Smooth muscle cell of the brain vasculature (primary cell): ENCODE data around the gene TMEM19.
"Not testable (repeated sequence)": the region's sequence is repeated elsewhere in the genome, so short reads cannot be mapped to it uniquely, and the experiment has no call there.

ENCODE experiments used
- DNase-seq: peaks from one replicate; pipeline ENCODE4 v3.0.0-alpha.2; 2012; ENCODE audit warnings: low read depth, low spot score

The TMEM19 gene

DNA sequence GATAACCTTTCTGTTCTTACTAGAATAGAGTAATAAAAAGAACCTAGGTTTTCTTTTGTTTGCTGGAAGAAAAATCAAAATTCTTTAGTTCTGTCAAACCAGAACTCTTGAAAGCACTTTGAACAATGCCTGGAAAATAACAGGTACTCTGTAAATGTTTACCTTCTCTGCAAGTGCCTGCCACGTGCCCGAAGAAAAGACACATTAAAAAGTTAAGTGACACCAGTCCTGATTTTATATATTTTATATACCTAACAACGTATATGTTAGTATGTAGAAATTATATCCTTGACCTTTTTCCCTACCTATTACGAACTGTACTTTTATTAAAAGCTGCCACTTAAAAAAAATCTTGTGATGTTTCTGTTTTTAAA is 20.8 kb upstream of the TMEM19 start:
- DNase-seq, result no peak

DNA sequence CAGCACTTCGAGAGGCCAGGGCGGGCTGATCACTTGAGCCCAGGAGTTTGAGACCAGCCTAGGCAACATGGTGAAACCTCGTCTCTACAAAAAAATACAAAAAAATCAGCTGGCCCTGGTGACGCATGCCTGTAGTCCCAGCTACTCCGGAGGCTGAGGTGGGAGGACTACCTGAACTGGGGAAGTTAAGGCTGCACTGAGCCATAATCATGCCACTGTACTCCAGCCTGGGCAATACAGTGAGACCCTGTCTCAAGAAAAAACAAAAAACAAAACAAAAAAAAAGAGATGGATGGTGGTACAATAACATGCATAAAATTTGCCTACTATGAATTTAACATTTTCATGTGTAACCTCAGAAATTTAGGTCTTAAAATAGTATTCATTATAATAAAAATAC is 19.6 kb upstream of the TMEM19 start:
- DNase-seq, result no peak

- DNase-seq, result no peak
Measured at GRCh38 chr12:71671311-71671710, 14.6 kb upstream of the TMEM19 start.

- DNase-seq, result no peak
Measured at GRCh38 chr12:71671816-71672215, 14.1 kb upstream of the TMEM19 start.

DNA sequence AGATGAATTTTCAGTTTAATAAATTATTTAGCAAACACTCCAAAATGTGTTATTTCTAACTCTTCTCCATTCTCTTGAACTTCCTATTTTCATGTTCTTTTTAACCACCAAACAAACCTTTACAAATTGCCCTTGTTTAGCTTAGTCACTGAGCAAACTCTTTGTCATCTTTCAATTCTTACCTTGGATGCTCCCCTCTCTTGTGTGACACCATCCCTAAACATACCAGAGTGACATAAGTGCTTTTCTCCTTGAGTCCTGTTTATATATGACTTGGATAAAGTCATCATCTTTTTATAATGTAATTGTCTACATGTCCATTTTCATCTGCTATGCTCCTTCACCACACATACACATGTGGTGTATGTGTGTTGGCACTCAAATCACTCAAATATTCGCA is 3.4 kb upstream of the TMEM19 start:
- no peak for DNase-seq

DNA sequence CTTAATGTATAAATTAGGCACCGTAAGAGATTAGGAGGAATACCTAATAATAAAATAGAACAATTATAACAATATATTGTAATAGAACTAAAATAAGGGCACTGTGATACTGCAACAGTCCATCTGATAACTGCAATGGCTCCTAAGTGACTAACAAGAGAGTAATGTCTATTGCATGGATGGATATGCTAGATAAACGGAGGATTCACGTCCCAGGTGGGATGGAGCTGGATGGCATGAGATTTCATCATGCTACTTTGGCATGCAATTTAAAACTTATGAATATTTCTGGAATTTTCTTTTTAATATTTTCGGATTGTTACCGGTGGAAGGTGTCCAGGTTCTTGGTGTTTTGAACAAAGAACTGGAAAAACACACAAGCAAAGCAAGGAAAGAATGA is 2.2 kb upstream of the TMEM19 start:
- no peak for DNase-seq

DNA sequence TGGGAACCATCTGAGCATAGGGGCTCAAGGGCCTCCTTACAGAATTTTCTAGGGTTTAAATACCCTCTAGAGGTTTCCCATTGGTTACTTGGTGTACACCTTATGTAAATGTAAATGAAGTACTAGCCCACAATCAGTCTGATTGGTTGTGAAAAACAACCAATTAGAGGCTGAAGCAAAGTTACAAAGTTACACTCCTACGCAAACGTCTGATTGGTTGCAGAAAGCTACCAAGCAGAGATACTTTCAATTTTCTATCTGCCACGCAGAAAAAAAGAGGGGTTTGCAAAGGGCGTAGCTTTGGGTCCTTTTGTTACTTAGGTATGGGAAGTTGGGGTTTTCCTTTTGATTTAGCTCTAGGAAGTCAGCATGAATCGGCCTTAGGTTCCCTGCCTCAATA is 1.8 kb upstream of the TMEM19 start:
- no peak for DNase-seq

GRCh38 chr12:71685312-71685906 is 473 bp upstream of the TMEM19 start:
- DNase-seq, result no peak

GRCh38 chr12:71686658-71687025 is 760 bp downstream of the TMEM19 start:
- DNase-seq, result no peak

- not testable (repeated sequence) for DNase-seq
Measured at GRCh38 chr12:71687172-71687571, 1.3 kb downstream of the TMEM19 start.

DNA sequence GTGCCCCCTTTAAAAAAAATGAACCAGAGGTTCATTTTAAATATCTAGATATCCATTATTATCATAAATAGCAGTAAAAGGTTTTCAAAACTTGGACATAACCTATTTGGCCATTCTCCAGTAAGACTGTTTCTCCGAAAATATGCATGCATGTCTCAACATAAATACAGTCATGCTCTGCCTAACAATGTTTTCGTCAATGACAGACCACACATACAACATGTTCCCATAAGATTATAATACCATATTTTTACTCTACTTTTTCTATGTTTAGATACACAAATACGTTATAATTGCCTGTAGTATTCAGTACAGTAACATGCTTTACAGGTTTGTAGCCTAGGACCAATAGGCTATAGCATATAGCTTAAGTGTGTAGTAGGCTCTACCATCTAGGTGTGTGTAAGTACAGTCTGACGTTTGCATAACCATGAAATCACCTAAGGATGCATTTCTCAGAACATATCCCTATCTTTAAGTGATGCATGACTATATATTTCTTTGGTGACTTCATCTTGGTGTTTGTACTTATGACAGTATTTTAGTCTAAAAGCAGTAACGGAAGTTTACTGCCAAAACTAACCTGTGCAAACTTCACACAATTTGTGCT is 3.2 kb downstream of the TMEM19 start:
- DNase-seq, result no peak

DNA sequence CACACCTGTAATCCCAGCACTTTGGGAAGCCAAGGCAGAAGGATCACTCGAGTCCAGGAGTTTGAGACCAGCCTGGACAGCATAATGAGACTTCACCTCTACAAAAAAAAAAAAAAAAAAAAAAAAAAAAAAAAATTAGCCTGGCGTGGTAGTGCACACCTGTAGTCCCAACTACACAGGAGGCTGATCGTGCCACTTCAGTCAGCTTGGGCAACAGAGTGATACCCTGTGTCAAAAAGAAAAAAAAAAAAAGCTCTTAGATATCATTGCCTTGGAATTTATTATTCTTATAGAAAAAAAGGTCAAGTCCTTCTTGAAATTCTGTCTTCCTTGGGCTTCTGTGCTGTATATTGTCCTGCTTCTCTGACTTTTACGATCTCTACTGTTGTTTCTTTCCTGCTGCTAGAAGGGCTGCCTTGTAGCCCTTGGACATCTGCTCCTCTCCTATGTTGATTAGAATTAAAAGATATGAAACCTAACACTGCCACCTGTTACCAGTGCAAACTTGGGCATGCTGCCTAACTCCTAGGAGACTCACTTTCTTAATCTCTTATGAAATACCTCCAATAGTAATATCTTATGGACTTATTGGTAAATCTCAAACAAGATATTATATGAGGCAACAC is 5.7 kb downstream of the TMEM19 start:
- no peak for DNase-seq

- DNase-seq, result no peak
Measured at GRCh38 chr12:71693126-71693525, 7.2 kb downstream of the TMEM19 start.

- not testable (repeated sequence) for DNase-seq
Measured at GRCh38 chr12:71693651-71694050, 7.8 kb downstream of the TMEM19 start.

- no peak for DNase-seq
Measured at GRCh38 chr12:71694099-71694820, 8.4 kb downstream of the TMEM19 start.

DNA sequence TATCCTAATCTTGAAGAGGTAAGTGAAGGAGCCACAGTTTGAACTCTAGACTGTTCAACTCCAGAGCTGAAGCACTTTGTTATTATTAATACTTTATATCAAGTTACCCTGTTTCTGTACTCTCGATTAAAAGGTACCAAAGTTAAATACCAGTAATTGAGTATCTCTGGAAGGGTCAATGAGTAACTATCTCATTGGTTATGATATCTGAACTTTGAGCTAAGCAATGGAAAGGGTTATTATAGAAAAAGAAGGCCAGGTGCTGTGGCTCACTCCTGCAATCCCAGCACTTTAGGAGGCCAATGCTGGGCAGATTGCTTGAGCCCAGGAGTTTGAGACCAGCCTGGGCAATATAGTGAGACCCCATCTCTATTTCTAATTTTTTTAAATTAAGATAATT is 9.9 kb downstream of the TMEM19 start:
- DNase-seq, result no peak

DNA sequence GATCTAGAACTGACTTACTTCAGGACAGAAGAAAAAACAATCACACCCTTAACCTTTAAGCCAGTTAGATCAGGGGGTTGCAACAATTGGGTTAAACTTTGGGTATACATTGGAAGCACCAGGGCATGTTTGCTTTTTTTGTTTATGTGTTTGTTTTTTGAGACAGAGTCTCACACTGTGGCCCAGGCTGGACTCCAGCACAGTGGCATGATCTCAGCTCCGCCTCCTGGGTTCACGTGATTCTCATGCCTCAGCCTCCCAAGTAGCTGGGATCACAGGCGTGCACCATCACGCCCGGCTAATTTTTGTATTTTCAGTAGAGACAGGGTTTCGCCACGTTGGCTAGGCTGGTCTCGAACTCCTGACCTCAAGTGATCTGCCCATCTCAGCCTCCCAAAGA is 16.3 kb downstream of the TMEM19 start:
- DNase-seq, result not testable (repeated sequence)

DNA sequence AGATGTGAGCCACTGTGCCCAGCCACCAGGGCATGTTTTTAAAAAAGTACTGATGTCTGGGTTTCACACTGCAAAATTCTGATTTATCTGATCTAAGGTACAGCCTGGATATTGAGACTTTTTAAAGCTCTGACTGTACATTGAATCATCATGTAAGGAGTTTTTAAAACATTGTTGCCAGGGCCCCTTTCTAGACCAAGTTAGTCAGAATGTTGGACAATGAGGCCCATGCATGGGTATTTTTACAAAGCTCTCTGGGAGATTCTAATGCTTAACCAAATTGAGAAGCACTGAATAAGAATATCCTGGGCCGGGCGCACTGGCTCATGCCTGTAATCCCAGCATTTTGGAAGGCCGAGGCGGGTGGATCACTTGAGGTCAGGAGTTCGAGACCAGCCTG is 16.7 kb downstream of the TMEM19 start:
- no peak for DNase-seq

DNA sequence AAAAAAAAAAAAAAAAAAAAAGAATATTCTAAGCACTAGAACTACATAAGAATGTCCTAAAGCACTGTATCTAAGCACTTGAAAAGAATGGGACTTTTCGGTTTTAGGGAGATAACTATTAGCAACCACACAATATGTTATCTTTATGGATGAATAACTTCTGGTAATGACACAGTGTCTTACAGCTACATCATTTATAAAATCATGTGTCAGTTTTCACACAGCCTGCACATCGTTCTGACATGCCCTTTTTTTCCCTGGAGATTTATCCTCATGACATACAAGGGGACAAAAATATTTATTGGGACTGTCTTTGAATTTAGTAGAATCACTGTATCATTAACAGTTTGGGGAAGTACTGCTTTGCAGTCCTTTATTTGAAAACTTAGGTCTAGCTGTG is 17.3 kb downstream of the TMEM19 start:
- DNase-seq, result no peak

DNA sequence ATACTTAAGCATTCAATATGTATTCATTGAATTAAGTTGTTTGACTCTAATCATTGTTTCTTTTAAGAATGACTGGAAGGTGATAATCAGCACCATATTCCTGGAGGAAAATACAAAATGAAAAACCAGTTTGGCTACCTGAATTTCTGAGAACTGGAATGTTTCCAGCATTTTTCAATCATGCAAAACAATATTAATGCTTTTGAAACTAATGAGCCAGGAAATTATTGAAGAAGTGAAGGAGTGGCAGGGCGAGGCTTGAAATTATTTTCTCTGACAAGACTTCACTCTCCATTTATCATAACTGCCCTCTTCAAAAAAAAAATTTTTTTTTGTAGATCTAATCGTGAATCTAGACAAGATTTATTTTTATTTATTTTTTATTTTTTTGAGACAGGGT is 19.0 kb downstream of the TMEM19 start:
- no peak for DNase-seq

- DNase-seq, result no peak
Measured at GRCh38 chr12:71708658-71709057, 22.8 kb downstream of the TMEM19 start.

DNA sequence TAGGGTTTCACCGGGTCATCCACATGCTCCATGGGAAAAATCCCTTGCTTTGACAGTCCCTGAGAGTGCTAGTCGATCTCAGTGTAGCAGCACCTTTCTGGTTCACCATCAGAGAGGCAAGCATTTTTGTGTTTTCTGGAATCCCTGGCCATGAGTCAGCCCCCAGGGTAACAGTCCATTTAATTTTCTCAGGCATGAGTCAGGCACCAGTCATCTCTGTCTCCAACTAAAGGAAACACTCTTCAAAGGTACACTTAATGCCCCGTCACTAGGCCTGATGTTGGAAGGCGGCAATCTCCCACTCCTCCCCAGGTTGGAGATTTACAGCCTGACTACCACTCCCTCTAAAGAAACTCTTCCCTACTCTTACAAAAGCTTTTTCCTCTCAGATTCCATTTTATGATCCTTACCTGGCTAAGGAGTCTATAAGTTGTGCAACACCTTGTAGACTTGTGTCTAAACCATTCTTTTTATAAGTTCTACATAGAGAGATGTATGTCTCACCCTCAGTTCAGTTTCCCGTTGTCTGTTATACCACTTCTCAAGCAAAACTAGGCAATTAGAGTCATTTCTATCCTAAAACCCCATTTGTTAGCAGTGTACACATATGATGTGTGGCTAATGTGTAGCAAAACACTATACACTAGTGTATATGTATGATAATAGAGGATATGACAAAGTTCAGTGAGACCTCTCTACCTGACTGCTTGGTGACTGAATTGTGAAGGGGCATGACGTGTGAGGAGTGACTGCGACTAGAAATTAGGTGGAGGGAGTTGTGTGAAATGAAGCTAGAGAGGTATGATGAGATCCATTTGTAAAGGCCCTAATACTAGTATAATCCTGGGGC is 24.6 kb downstream of the TMEM19 start:
- DNase-seq, result peak; percentile 20
